ENCODE results near the gene EEF2.

EEF2 gene

GRCh38 chr19:4032436-4032835 is 47.2 kb upstream of the EEF2 start:
- Histone ChIP-seq H3K27ac (ENCODE audit: low read depth, low read length, poor library complexity, severe bottlenecking) (no peak overlapping the region), H3K79me2 (ENCODE audit: insufficient read depth, low read length) (no peaks in the 10 kb centered on the region), H3K9me2 (ENCODE audit: low read depth, low read length) (no peaks in the 10 kb centered on the region), H3K9me3 (ENCODE audit: low read length) (no peaks in the 10 kb centered on the region), H4K20me1 (ENCODE audit: insufficient read depth, low read length) (no peaks in the 10 kb centered on the region), H3F3A (ENCODE audit: insufficient read depth, low read length) (no peaks in the 10 kb centered on the region), H3K9ac (ENCODE audit: low read length) (no peak overlapping the region), H3K27me3 (ENCODE audit: insufficient read depth, low read length) (no peaks in the 10 kb centered on the region), H3K4me3 (ENCODE audit: low read depth, low read length, poor library complexity, severe bottlenecking) (no peak overlapping the region), H3K4me1 (ENCODE audit: insufficient read depth, low read length, severe bottlenecking) (no peaks in the 10 kb centered on the region), H2AFZ (ENCODE audit: low read length) (no peak overlapping the region), H3K4me2 (ENCODE audit: low read length) (no peak overlapping the region), H3K36me3 (ENCODE audit: insufficient read depth, low read length) (peaks cover 50% of the 10 kb centered on the region)
- no peak for TF ChIP-seq EZH2 (IDR thresholded peaks at IDR 0.05; ENCODE audit: borderline replicate concordance, low read length)
- TF ChIP-seq CTCF (IDR thresholded peaks at IDR 0.05; ENCODE audit: low read length) = no peak

GRCh38 chr19:4031420-4031819 is 46.2 kb upstream of the EEF2 start:
- no peaks in the 10 kb centered on the region for H3K4me1 ChIP-seq (ENCODE audit: insufficient read depth, low read length, severe bottlenecking)
- H3K9me2 ChIP-seq (ENCODE audit: low read depth, low read length) = no peaks in the 10 kb centered on the region
- TF ChIP-seq EZH2 (IDR thresholded peaks at IDR 0.05; ENCODE audit: borderline replicate concordance, low read length) (no peak), CTCF (IDR thresholded peaks at IDR 0.05; ENCODE audit: low read length) (no peak)
- no peak overlapping the region for H2AFZ ChIP-seq (ENCODE audit: low read length)
- H4K20me1 ChIP-seq (ENCODE audit: insufficient read depth, low read length) = no peaks in the 10 kb centered on the region
- H3K36me3 ChIP-seq (ENCODE audit: insufficient read depth, low read length) = peaks cover 41% of the 10 kb centered on the region
- no peak overlapping the region for H3K27ac ChIP-seq (ENCODE audit: low read depth, low read length, poor library complexity, severe bottlenecking)
- no peaks in the 10 kb centered on the region for H3K9me3 ChIP-seq (ENCODE audit: low read length)
- no peaks in the 10 kb centered on the region for H3F3A ChIP-seq (ENCODE audit: insufficient read depth, low read length)
- H3K9ac ChIP-seq (ENCODE audit: low read length) = no peak overlapping the region
- H3K4me2 ChIP-seq (ENCODE audit: low read length) = no peak overlapping the region
- H3K4me3 ChIP-seq (ENCODE audit: low read depth, low read length, poor library complexity, severe bottlenecking) = no peak overlapping the region
- no peaks in the 10 kb centered on the region for H3K27me3 ChIP-seq (ENCODE audit: insufficient read depth, low read length)
- H3K79me2 ChIP-seq (ENCODE audit: insufficient read depth, low read length) = no peaks in the 10 kb centered on the region

- no peak overlapping the region for H3K4me2 ChIP-seq (ENCODE audit: low read length)
- H4K20me1 ChIP-seq (ENCODE audit: insufficient read depth, low read length) = no peaks in the 10 kb centered on the region
- H3K4me1 ChIP-seq (ENCODE audit: insufficient read depth, low read length, severe bottlenecking) = no peaks in the 10 kb centered on the region
- H3K9ac ChIP-seq (ENCODE audit: low read length) = no peak overlapping the region
- H3K9me2 ChIP-seq (ENCODE audit: low read depth, low read length) = no peaks in the 10 kb centered on the region
- no peak overlapping the region for H3K4me3 ChIP-seq (ENCODE audit: low read depth, low read length, poor library complexity, severe bottlenecking)
- no peak overlapping the region for H3K27ac ChIP-seq (ENCODE audit: low read depth, low read length, poor library complexity, severe bottlenecking)
- H3K36me3 ChIP-seq (ENCODE audit: insufficient read depth, low read length) = peaks cover 39% of the 10 kb centered on the region
- no peak overlapping the region for H2AFZ ChIP-seq (ENCODE audit: low read length)
- no peaks in the 10 kb centered on the region for H3F3A ChIP-seq (ENCODE audit: insufficient read depth, low read length)
- no peaks in the 10 kb centered on the region for H3K27me3 ChIP-seq (ENCODE audit: insufficient read depth, low read length)
- H3K79me2 ChIP-seq (ENCODE audit: insufficient read depth, low read length) = no peaks in the 10 kb centered on the region
- no peaks in the 10 kb centered on the region for H3K9me3 ChIP-seq (ENCODE audit: low read length)
- TF ChIP-seq CTCF (IDR thresholded peaks at IDR 0.05; ENCODE audit: low read length) = no peak
- TF ChIP-seq EZH2 (IDR thresholded peaks at IDR 0.05; ENCODE audit: borderline replicate concordance, low read length) = no peak
These were observed 45.7 kb upstream of the EEF2 start for GRCh38 chr19:4030981-4031380.
